H1 (cell line): Measurements from ENCODE around the gene DNAJC10. TPM values are rescaled to one million over a fixed set of nuclear protein-coding genes. Genes with fewer than 3 reads are reported as not detected.

ENCODE experiments used
- CTCF ChIA-PET: fragments of 300-600 bp; sonication (Branson Sonifier 250); formaldehyde crosslinking; loops from one replicate; lab custom pipeline; 2021; ENCODE audit not compliant: partially characterized antibody; lab: Charles Lee
- POLR2A ChIA-PET: fragments of 300-600 bp; sonication (Branson Sonifier 250); formaldehyde crosslinking; loops from one replicate; lab custom pipeline; 2021; ENCODE audit warnings: inconsistent platforms; ENCODE audit not compliant: partially characterized antibody; lab: Charles Lee
- DNase-seq, 2 experiments: peaks; one replicate each; pipeline versions ENCODE4 v3.0.0 to v3.0.0-alpha.2; 2010 to 2022; ENCODE audit warnings: low spot score in 2 of 2, low read depth in 1 of 2, mixed read lengths in 1 of 2
- FAIRE-seq: peaks from 2 replicates; lab custom pipeline; 2011; peaks lifted over from hg19 to GRCh38; lab: Jason Lieb, UNC
- H2AFZ ChIP-seq: 2 replicates; pipeline ENCODE4 v1.8.1; 2012; ENCODE audit warnings: low read length, inconsistent platforms
- H2AK5ac ChIP-seq: 2 replicates; pipeline ENCODE4 v1.6.1; 2013; ENCODE audit warnings: low read depth, low read length
- H2BK120ac ChIP-seq: replicated peaks from 2 replicates; pipeline ENCODE3; 2013; ENCODE audit warnings: low read depth, low read length, inconsistent platforms
- H2BK12ac ChIP-seq: 2 replicates; pipeline ENCODE4 v1.6.1; 2013; ENCODE audit warnings: low read depth, low read length
- H2BK15ac ChIP-seq: 2 replicates; pipeline ENCODE4 v1.6.1; 2013; ENCODE audit warnings: low read length
- H2BK20ac ChIP-seq: 2 replicates; pipeline ENCODE4 v1.6.1; 2013; ENCODE audit warnings: low read length
- H2BK5ac ChIP-seq: 2 replicates; pipeline ENCODE4 v1.6.1; 2013; ENCODE audit warnings: low read depth, low read length
- H3K14ac ChIP-seq: 2 replicates; pipeline ENCODE4 v1.6.1; 2013; ENCODE audit warnings: inconsistent platforms; ENCODE audit not compliant: insufficient read length
- H3K18ac ChIP-seq: 2 replicates; pipeline ENCODE4 v1.6.1; 2013; ENCODE audit warnings: low read length; ENCODE audit errors: extremely low read depth
- H3K23ac ChIP-seq: 2 replicates; pipeline ENCODE4 v1.6.1; 2013; ENCODE audit warnings: inconsistent platforms; ENCODE audit not compliant: insufficient read length
- H3K23me2 ChIP-seq: 2 replicates; pipeline ENCODE4 v1.6.1; 2013; ENCODE audit warnings: low read depth, low read length
- H3K27ac ChIP-seq: 2 replicates; pipeline ENCODE4 v1.6.1; 2011; ENCODE audit warnings: low read depth, low read length, inconsistent platforms
- H3K27me3 ChIP-seq, 4 experiments: replicated peaks in 1 of 4; 1 replicate in 1 of 4; 2 replicates in 3 of 4; pipeline versions ENCODE4 v1.6.1 to v1.8.1; 2011 to 2013; ENCODE audit warnings: low read length in 3 of 4, mild to moderate bottlenecking in 3 of 4, inconsistent platforms in 2 of 4, mixed read lengths in 2 of 4, moderate library complexity in 1 of 4; ENCODE audit not compliant: control insufficient read depth in 3 of 4, insufficient read depth in 3 of 4; ENCODE audit errors: extremely low read depth in 1 of 4
- H3K36me3 ChIP-seq, 4 experiments: 2 replicates each; pipeline versions ENCODE4 v1.6.1 to v1.8.1; 2011 to 2013; ENCODE audit warnings: mild to moderate bottlenecking in 4 of 4, low read length in 3 of 4, moderate library complexity in 2 of 4, control low read depth in 1 of 4, inconsistent platforms in 1 of 4; ENCODE audit not compliant: insufficient read depth in 4 of 4, control insufficient read depth in 2 of 4
- H3K4ac ChIP-seq: replicated peaks from 2 replicates; pipeline ENCODE3; 2013; ENCODE audit warnings: low read length, low read depth, mixed read lengths, inconsistent platforms; ENCODE audit not compliant: insufficient read length
- H3K4me1 ChIP-seq, 4 experiments: replicated peaks in 1 of 4; 1 replicate in 1 of 4; 2 replicates in 3 of 4; pipeline versions ENCODE4 v1.6.1 to v1.8.1; 2011 to 2013; ENCODE audit warnings: low read length in 3 of 4, inconsistent platforms in 2 of 4, mixed read lengths in 1 of 4; ENCODE audit not compliant: insufficient read depth in 4 of 4, control insufficient read depth in 3 of 4
- H3K4me2 ChIP-seq, 2 experiments: 2 replicates each; pipeline versions ENCODE4 v1.6.1 to v1.8.1; 2011 to 2013; ENCODE audit warnings: low read depth in 2 of 2, low read length in 2 of 2, control low read depth in 1 of 2, inconsistent platforms in 1 of 2, mild to moderate bottlenecking in 1 of 2; ENCODE audit not compliant: insufficient read depth in 1 of 2
- H3K4me3 ChIP-seq, 4 experiments: fragments of 200-600, 300-600 bp in 1 of 4; sonication (generic), shearing (Covaris generic), sonication (Bioruptor Twin) in 1 of 4; 2 replicates each; pipeline versions ENCODE4 v1.5.1 to v1.8.1; 2011 to 2016; ENCODE audit warnings: low read length in 4 of 4, low read depth in 3 of 4, control low read depth in 2 of 4, inconsistent platforms in 2 of 4, mild to moderate bottlenecking in 2 of 4, mixed read lengths in 1 of 4, moderate library complexity in 1 of 4; ENCODE audit not compliant: insufficient read depth in 2 of 4; ENCODE audit errors: extremely low read depth in 1 of 4
- H3K56ac ChIP-seq: replicated peaks from 2 replicates; pipeline ENCODE3; 2013; ENCODE audit warnings: low read depth, mild to moderate bottlenecking, mixed read lengths, low read length, inconsistent platforms; ENCODE audit not compliant: insufficient read length
- H3K79me1 ChIP-seq: 2 replicates; pipeline ENCODE4 v1.6.1; 2013; ENCODE audit warnings: low read depth, low read length, control low read depth
- H3K79me2 ChIP-seq, 2 experiments: 2 replicates each; pipeline versions ENCODE4 v1.6.1 to v1.8.1; 2012 to 2013; ENCODE audit warnings: low read length in 2 of 2, mild to moderate bottlenecking in 2 of 2, inconsistent platforms in 1 of 2; ENCODE audit not compliant: insufficient read depth in 2 of 2, control insufficient read depth in 1 of 2
- H3K9ac ChIP-seq, 4 experiments: replicated peaks in 1 of 4; 1 replicate in 1 of 4; 2 replicates in 3 of 4; pipeline versions ENCODE4 v1.6.1 to v1.8.1; 2011 to 2013; ENCODE audit warnings: low read depth in 3 of 4, low read length in 3 of 4, control low read depth in 2 of 4, mild to moderate bottlenecking in 2 of 4, moderate library complexity in 2 of 4, inconsistent platforms in 1 of 4; ENCODE audit errors: extremely low read depth in 1 of 4
- H3K9me3 ChIP-seq, 2 experiments: 2 replicates each; pipeline versions ENCODE4 v1.6.1 to v1.8.1; 2012 to 2013; ENCODE audit warnings: mild to moderate bottlenecking in 2 of 2, moderate library complexity in 2 of 2, control low read depth in 1 of 2, inconsistent platforms in 1 of 2, low read depth in 1 of 2, low read length in 1 of 2, mixed read lengths in 1 of 2; ENCODE audit not compliant: insufficient read depth in 2 of 2
- H4K20me1 ChIP-seq, 2 experiments: replicated peaks in 1 of 2; 2 replicates each; pipeline versions ENCODE3 to v1.8.1; 2011 to 2013; ENCODE audit warnings: inconsistent platforms in 2 of 2, low read length in 2 of 2, mild to moderate bottlenecking in 1 of 2; ENCODE audit not compliant: insufficient read depth in 2 of 2, control insufficient read depth in 1 of 2
- H4K5ac ChIP-seq: 2 replicates; pipeline ENCODE4 v1.6.1; 2013; ENCODE audit warnings: low read length, low read depth, mixed read lengths, inconsistent platforms; ENCODE audit not compliant: insufficient read length
- H4K8ac ChIP-seq: 2 replicates; pipeline ENCODE4 v1.8.0; 2013; ENCODE audit warnings: mild to moderate bottlenecking, moderate library complexity, low read length, inconsistent platforms; ENCODE audit not compliant: insufficient read depth; ENCODE audit errors: extremely low read depth
- H4K91ac ChIP-seq: replicated peaks from 2 replicates; pipeline ENCODE3; 2013; ENCODE audit warnings: low read length, mixed read lengths, inconsistent platforms; ENCODE audit not compliant: insufficient read length
- BACH1 ChIP-seq: IDR thresholded peaks from 2 replicates; pipeline ENCODE4 v1.6.1; 2012; ENCODE audit warnings: low read length, improper control_type of control experiment
- EZH2 ChIP-seq: fragments of 200-600 bp; sonication (generic); IDR thresholded peaks from 2 replicates; pipeline ENCODE4 v1.7.1; 2012; ENCODE audit warnings: low read depth, mild to moderate bottlenecking, moderate library complexity, low read length, inconsistent platforms; ENCODE audit not compliant: severe bottlenecking
- FOSL1 ChIP-seq: IDR thresholded peaks from 2 replicates; pipeline ENCODE4 v1.6.1; 2011; ENCODE audit warnings: mild to moderate bottlenecking, low read depth, low read length, moderate library complexity; ENCODE audit not compliant: insufficient read depth
- JUN ChIP-seq: IDR thresholded peaks from 2 replicates; pipeline ENCODE4 v1.6.1; 2011; ENCODE audit warnings: low read depth, mild to moderate bottlenecking, improper control_type of control experiment, low read length
- KDM1A ChIP-seq: fragments of 200-600, 300-600 bp; sonication (generic); IDR thresholded peaks from 2 replicates; pipeline ENCODE4 v1.7.1; 2016; ENCODE audit warnings: mild to moderate bottlenecking, low read length, borderline replicate concordance
- NRF1 ChIP-seq: IDR thresholded peaks from 2 replicates; pipeline ENCODE4 v1.6.1; 2011; ENCODE audit warnings: mild to moderate bottlenecking, low read depth, low read length, improper control_type of control experiment
- POLR2AphosphoS5 ChIP-seq: IDR thresholded peaks from 2 replicates; pipeline ENCODE4 v1.6.1; 2011; ENCODE audit warnings: low read depth, low read length
- TAF1 ChIP-seq: IDR thresholded peaks from 2 replicates; pipeline ENCODE4 v1.6.1; 2011; ENCODE audit warnings: mild to moderate bottlenecking, low read depth, low read length
- TAF7 ChIP-seq: optimal IDR thresholded peaks from 2 replicates; pipeline ENCODE3; 2011; ENCODE audit warnings: low read depth, mild to moderate bottlenecking, inconsistent platforms, low read length, moderate library complexity, borderline replicate concordance
- TEAD4 ChIP-seq: IDR thresholded peaks from 2 replicates; pipeline ENCODE4 v1.6.1; 2012; ENCODE audit warnings: low read depth, low read length, inconsistent platforms, mixed read lengths
- WGBS, 2 experiments: shearing (Covaris generic) in 1 of 2; methylation state at CpG; one replicate each; pipeline versions ENCODE4 v1.1.6 to v1.1.7; 2013 to 2015; ENCODE audit warnings: low lambda C conversion rate in 2 of 2, mixed read lengths in 2 of 2, inconsistent platforms in 1 of 2, low coverage in 1 of 2, missing lambda C conversion rate in 1 of 2; ENCODE audit not compliant: insufficient replicate concordance in 2 of 2, insufficient coverage in 1 of 2, insufficient read length in 1 of 2; ENCODE audit errors: extremely low coverage in 1 of 2, missing lambda C conversion rate in 1 of 2; 5-methylcytosine and 5-hydroxymethylcytosine counted together
- polyA plus RNA-seq, 7 experiments: library from polyadenylated mRNA; depleted of rRNA in 3 of 7; stranded (reverse) in 5 of 7; unstranded in 2 of 7; fragments of >200 nt in 5 of 7; fragments of 200-250 nt in 2 of 7; gene quantifications; 1 replicate in 5 of 7; 2 replicates in 1 of 7; 4 replicates in 1 of 7; pipeline versions ENCODE4 v1.2.1 to v1.2.3, GENCODE V29; 2011 to 2013; ENCODE audit warnings: missing spikeins in 2 of 7, mixed read lengths in 2 of 7
- total RNA-seq: library from RNA; stranded (reverse); fragmentation: NEBNext Ultra II Directional; extraction: Animal tissue kit (Norgen Biotek cat#: 25700); gene quantifications from 2 replicates; pipeline ENCODE4 v1.2.1, GENCODE V29; 2021
- TF ChIP-seq, protein P1 (sequence below): IDR thresholded peaks from 2 replicates; pipeline ENCODE4 v1.6.1; 2012; ENCODE audit warnings: inconsistent platforms

DNAJC10 gene
- total and polyA plus RNA-seq, 2 of the 8 experiments (the other 6 are each of a cell fraction or from before 2014, with no cell fraction given) = 23.2 to 121 TPM

DNA sequence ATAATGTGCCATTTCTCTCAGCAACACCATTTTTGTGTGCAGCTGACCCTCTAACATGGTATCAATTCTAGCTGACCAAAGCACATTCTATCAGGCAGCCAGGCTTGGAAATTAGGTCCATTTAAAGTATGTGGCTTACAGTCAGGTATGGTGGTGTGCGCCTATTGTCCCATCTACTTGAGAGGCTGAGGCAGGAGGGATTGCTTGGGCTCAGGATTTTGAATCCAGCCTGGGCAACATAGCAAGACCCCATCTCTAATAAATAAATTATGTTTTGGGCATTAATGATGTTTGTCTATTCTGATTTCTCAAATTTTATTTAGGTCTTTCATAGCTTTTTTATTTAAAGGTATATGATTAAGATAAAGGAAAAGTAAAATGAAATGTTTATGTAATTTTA, 63.3 kb downstream of the DNAJC10 start:
- Histone ChIP-seq H3K4me1 (no peaks in the 10 kb centered on the region), H3K14ac (no peak overlapping the region), H3K23me2 (no peaks in the 10 kb centered on the region), H3K18ac (no peak overlapping the region), H3K9me3 (no peaks in the 10 kb centered on the region), H2BK5ac (no peak overlapping the region), H3K23ac (no peak overlapping the region), H3K4me3 (no peak overlapping the region), H4K20me1 (no peaks in the 10 kb centered on the region), H2AK5ac (no peak overlapping the region), H2BK15ac (no peak overlapping the region), H2BK12ac (no peak overlapping the region), H3K9ac (no peak overlapping the region), H2BK120ac (no peak overlapping the region)
- CTCF ChIA-PET = interaction anchor here (1.0 to 2.9 kb wide), 6 partner anchors 12 to 91 kb away, joined by 3 to 16 read pairs (median 8); no protein-coding TSS in a partner anchor
- FAIRE-seq (no peak), DNase-seq (no peak)
- WGBS, 2 experiments = 100% methylated on average over 1 of the region's 1 CpG; no CpG with 5 or more reads in 1 of the 2 experiments
- no peak for TF ChIP-seq KDM1A
- TF ChIP-seq NRF1 = no peak
- no peak for TF ChIP-seq BACH1
- no peak for TF ChIP-seq POLR2AphosphoS5
- TF ChIP-seq TAF7 = no peak
- TF ChIP-seq, protein P1, sequence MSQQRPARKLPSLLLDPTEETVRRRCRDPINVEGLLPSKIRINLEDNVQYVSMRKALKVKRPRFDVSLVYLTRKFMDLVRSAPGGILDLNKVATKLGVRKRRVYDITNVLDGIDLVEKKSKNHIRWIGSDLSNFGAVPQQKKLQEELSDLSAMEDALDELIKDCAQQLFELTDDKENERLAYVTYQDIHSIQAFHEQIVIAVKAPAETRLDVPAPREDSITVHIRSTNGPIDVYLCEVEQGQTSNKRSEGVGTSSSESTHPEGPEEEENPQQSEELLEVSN = no peak
- TF ChIP-seq TAF1 = no peak
- TF ChIP-seq EZH2 = no peak
- no peak for TF ChIP-seq FOSL1
- no peak for TF ChIP-seq TEAD4
- no peak for TF ChIP-seq JUN
- TF ChIP-seq, all 59 proteins: peak for 0
- H3K27me3 ChIP-seq = no peaks in the 10 kb centered on the region
- no peak overlapping the region for H2AFZ ChIP-seq
- no peaks in the 10 kb centered on the region for H3K79me1 ChIP-seq
- H3K4me2 ChIP-seq = no peak overlapping the region
- no peak overlapping the region for H4K8ac ChIP-seq
- H4K5ac ChIP-seq = no peak overlapping the region
- H2BK20ac ChIP-seq = no peak overlapping the region
- H3K56ac ChIP-seq = no peak overlapping the region
- H3K36me3 ChIP-seq = peaks cover 0 to 27% (median 4%) of the 10 kb centered on the region in 4 experiments; a peak in 4 of 8 replicates
- no peak overlapping the region for H3K4ac ChIP-seq
- no peak overlapping the region for H3K27ac ChIP-seq
- H3K79me2 ChIP-seq = no peaks in the 10 kb centered on the region
- POLR2A ChIA-PET = interaction anchor here (1.0 kb wide), 1 partner anchor 9 kb away, joined by 3 read pairs; no protein-coding TSS in a partner anchor
- no peak overlapping the region for H4K91ac ChIP-seq
